GM12891 (cell line): ENCODE data around the gene CPA1.

ENCODE experiments used
- DNase-seq: peaks from one replicate; pipeline ENCODE4 v3.0.0; 2011; ENCODE audit warnings: low spot score; ENCODE audit not compliant: insufficient read length
- FAIRE-seq: peaks from 2 replicates; lab custom pipeline; 2011; peaks lifted over from hg19 to GRCh38; lab: Jason Lieb, UNC
- PAX5 ChIP-seq: IDR thresholded peaks from 2 replicates; pipeline ENCODE4 v1.6.1; 2011; ENCODE audit warnings: low read length, moderate library complexity, mild to moderate bottlenecking; ENCODE audit not compliant: insufficient read depth, severe bottlenecking
- POLR2A ChIP-seq: IDR thresholded peaks from 2 replicates; pipeline ENCODE4 v1.6.1; 2011; ENCODE audit warnings: low read depth, low read length, control low read depth
- POLR2AphosphoS5 ChIP-seq: IDR thresholded peaks from 2 replicates; pipeline ENCODE4 v1.6.1; 2011; ENCODE audit warnings: low read depth, low read length, control low read depth
- POU2F2 ChIP-seq: IDR thresholded peaks from 2 replicates; pipeline ENCODE4 v1.6.1; 2011; ENCODE audit warnings: low read depth, mild to moderate bottlenecking, control low read depth, low read length, moderate library complexity
- SPI1 ChIP-seq: IDR thresholded peaks from 2 replicates; pipeline ENCODE4 v1.6.1; 2011; ENCODE audit warnings: low read depth, low read length, control low read depth
- TAF1 ChIP-seq: IDR thresholded peaks from 2 replicates; pipeline ENCODE4 v1.6.1; 2011; ENCODE audit warnings: low read depth, low read length, control low read depth

The CPA1 gene

GRCh38 chr7:130384371-130384801 lies 4.1 kb downstream of the CPA1 start:
- no peak for DNase-seq
- no peak for FAIRE-seq
- no peak for TF ChIP-seq PAX5
- TF ChIP-seq POLR2A, result no peak
- no peak for TF ChIP-seq POU2F2
- no peak for TF ChIP-seq POLR2AphosphoS5
- no peak for TF ChIP-seq SPI1
- no peak for TF ChIP-seq TAF1

- no peak for FAIRE-seq
- TF ChIP-seq PAX5 (no peak), POLR2A (no peak), TAF1 (no peak), POU2F2 (no peak), POLR2AphosphoS5 (no peak), SPI1 (no peak)
- no peak for DNase-seq
Measured at GRCh38 chr7:130384841-130385599, 4.7 kb downstream of the CPA1 start.

GRCh38 chr7:130385600-130386066 lies 5.3 kb downstream of the CPA1 start:
- FAIRE-seq, result no peak
- no peak for DNase-seq
- TF ChIP-seq POU2F2, result no peak
- no peak for TF ChIP-seq SPI1
- TF ChIP-seq POLR2AphosphoS5, result no peak
- no peak for TF ChIP-seq POLR2A
- TF ChIP-seq TAF1, result no peak
- no peak for TF ChIP-seq PAX5

- FAIRE-seq, result no peak
- no peak for DNase-seq
- TF ChIP-seq TAF1 (no peak), POU2F2 (no peak), POLR2A (no peak), PAX5 (no peak), POLR2AphosphoS5 (no peak), SPI1 (no peak)
Measured at GRCh38 chr7:130386876-130387275, 6.6 kb downstream of the CPA1 start.

- TF ChIP-seq POLR2A (no peak), TAF1 (no peak), PAX5 (no peak), SPI1 (no peak), POU2F2 (no peak), POLR2AphosphoS5 (no peak)
- DNase-seq, result no peak
- no peak for FAIRE-seq
Measured at GRCh38 chr7:130387306-130387627, 7.0 kb downstream of the CPA1 start.

GRCh38 chr7:130387628-130388403 lies 7.5 kb downstream of the CPA1 start:
- DNase-seq (no peak), FAIRE-seq (no peak)

GRCh38 chr7:130388671-130389070 lies 8.4 kb downstream of the CPA1 start:
- TF ChIP-seq TAF1, result no peak
- TF ChIP-seq PAX5, result no peak
- TF ChIP-seq SPI1, result no peak
- TF ChIP-seq POLR2A, result no peak
- no peak for TF ChIP-seq POU2F2
- TF ChIP-seq POLR2AphosphoS5, result no peak
- no peak for DNase-seq

More at GRCh38 chr7:130387628-130388403, 7.5 kb downstream of the CPA1 start:
- no peak for TF ChIP-seq POU2F2
- no peak for TF ChIP-seq TAF1
- no peak for TF ChIP-seq PAX5
- TF ChIP-seq POLR2A, result no peak
- no peak for TF ChIP-seq SPI1

GRCh38 chr7:130390486-130390885 lies 10.2 kb downstream of the CPA1 start:
- FAIRE-seq (no peak), DNase-seq (no peak)
- TF ChIP-seq POLR2AphosphoS5, result no peak

More at GRCh38 chr7:130388671-130389070, 8.4 kb downstream of the CPA1 start:
- FAIRE-seq, result no peak

GRCh38 chr7:130393101-130393561 lies 12.8 kb downstream of the CPA1 start:
- TF ChIP-seq POLR2AphosphoS5 (no peak), TAF1 (no peak), POLR2A (no peak), SPI1 (no peak), POU2F2 (no peak), PAX5 (no peak)
- FAIRE-seq (no peak), DNase-seq (no peak)
